Mesenchymal stem cell (in vitro differentiated cells and primary cell): Measurements from ENCODE around the gene NRG2.

Experiments
- DNase-seq: peaks from one replicate; pipeline ENCODE4 v3.0.0-alpha.2; 2013
- H2AFZ ChIP-seq: one replicate; pipeline ENCODE4 v1.6.1; 2013; ENCODE audit warnings: low read depth, mild to moderate bottlenecking, control low read depth, inconsistent platforms, low read length, moderate library complexity
- H2AK5ac ChIP-seq: 2 replicates; pipeline ENCODE4 v1.6.1; 2013; ENCODE audit warnings: low read length, moderate library complexity, mild to moderate bottlenecking, inconsistent platforms; ENCODE audit not compliant: severe bottlenecking
- H2BK120ac ChIP-seq: one replicate; pipeline ENCODE4 v1.6.1; 2013; ENCODE audit warnings: low read depth, mild to moderate bottlenecking, inconsistent platforms, low read length, moderate library complexity
- H2BK12ac ChIP-seq, 2 experiments: one replicate each; pipeline ENCODE4 v1.6.1; 2013; ENCODE audit warnings: inconsistent platforms in 2 of 2, low read length in 2 of 2, mild to moderate bottlenecking in 2 of 2, moderate library complexity in 2 of 2, control low read depth in 1 of 2
- H2BK15ac ChIP-seq: one replicate; pipeline ENCODE4 v1.6.1; 2013; ENCODE audit warnings: mild to moderate bottlenecking, low read depth, inconsistent platforms; ENCODE audit not compliant: poor library complexity, severe bottlenecking
- H2BK5ac ChIP-seq: 2 replicates; pipeline ENCODE4 v1.6.1; 2013; ENCODE audit warnings: low read depth, mild to moderate bottlenecking, low read length, control low read depth, inconsistent platforms; ENCODE audit not compliant: poor library complexity, severe bottlenecking
- H3K14ac ChIP-seq, 2 experiments: one replicate each; pipeline ENCODE4 v1.6.1; 2013; ENCODE audit warnings: inconsistent platforms in 2 of 2, low read length in 2 of 2, control low read depth in 1 of 2, mild to moderate bottlenecking in 1 of 2, moderate library complexity in 1 of 2
- H3K18ac ChIP-seq, 2 experiments: one replicate each; pipeline ENCODE4 v1.6.1; 2013; ENCODE audit warnings: inconsistent platforms in 2 of 2, low read length in 2 of 2, control low read depth in 1 of 2, low read depth in 1 of 2, mild to moderate bottlenecking in 1 of 2
- H3K23ac ChIP-seq, 2 experiments: one replicate each; pipeline ENCODE4 v1.6.1; 2013; ENCODE audit warnings: inconsistent platforms in 2 of 2, low read length in 2 of 2, mild to moderate bottlenecking in 2 of 2, moderate library complexity in 2 of 2, control low read depth in 1 of 2
- H3K27ac ChIP-seq: 2 replicates; pipeline ENCODE4 v1.5.1; 2013; ENCODE audit warnings: mild to moderate bottlenecking, moderate library complexity, low read length, control low read depth, inconsistent platforms; ENCODE audit not compliant: poor library complexity, severe bottlenecking
- H3K27me3 ChIP-seq, 2 experiments: 2 replicates each; pipeline versions ENCODE4 v1.6.1 to v1.7.0; 2013; ENCODE audit warnings: low read length in 2 of 2, mild to moderate bottlenecking in 2 of 2, moderate library complexity in 2 of 2, control low read depth in 1 of 2, inconsistent platforms in 1 of 2; ENCODE audit not compliant: control insufficient read depth in 1 of 2, insufficient read depth in 1 of 2
- H3K36me3 ChIP-seq, 2 experiments: 2 replicates each; pipeline versions ENCODE4 v1.6.1 to v1.7.0; 2013; ENCODE audit warnings: low read length in 2 of 2, control low read depth in 1 of 2, inconsistent platforms in 1 of 2, low read depth in 1 of 2, mild to moderate bottlenecking in 1 of 2; ENCODE audit not compliant: insufficient read depth in 2 of 2, control insufficient read depth in 1 of 2
- H3K4ac ChIP-seq, 2 experiments: one replicate each; pipeline ENCODE4 v1.6.1; 2013; ENCODE audit warnings: inconsistent platforms in 2 of 2, low read length in 2 of 2, mild to moderate bottlenecking in 2 of 2, moderate library complexity in 2 of 2, control low read depth in 1 of 2, low read depth in 1 of 2
- H3K4me1 ChIP-seq: 2 replicates; pipeline ENCODE4 v1.6.1; 2013; ENCODE audit warnings: low read depth, low read length, control low read depth; ENCODE audit not compliant: control insufficient read depth, insufficient read depth
- H3K4me2 ChIP-seq: 2 replicates; pipeline ENCODE4 v1.6.1; 2013; ENCODE audit warnings: low read length, mild to moderate bottlenecking, inconsistent platforms; ENCODE audit not compliant: poor library complexity, severe bottlenecking
- H3K4me3 ChIP-seq, 2 experiments: 2 replicates each; pipeline versions ENCODE4 v1.5.1 to v1.7.0; 2013; ENCODE audit warnings: low read length in 2 of 2, mild to moderate bottlenecking in 2 of 2, control low read depth in 1 of 2, low read depth in 1 of 2; ENCODE audit not compliant: insufficient read depth in 1 of 2
- H3K79me1 ChIP-seq: replicated peaks from 2 replicates; pipeline ENCODE4 v1.6.1; 2013; ENCODE audit warnings: mild to moderate bottlenecking, control low read depth, low read length, inconsistent platforms; ENCODE audit not compliant: poor library complexity, severe bottlenecking
- H3K9ac ChIP-seq: 2 replicates; pipeline ENCODE4 v1.7.0; 2013; ENCODE audit warnings: mild to moderate bottlenecking, low read length, moderate library complexity
- H3K9me3 ChIP-seq: 2 replicates; pipeline ENCODE4 v1.7.0; 2013; ENCODE audit warnings: mild to moderate bottlenecking, low read length; ENCODE audit not compliant: control insufficient read depth
- H4K8ac ChIP-seq: one replicate; pipeline ENCODE4 v1.6.1; 2013; ENCODE audit warnings: inconsistent platforms, mild to moderate bottlenecking, low read length, moderate library complexity
- H4K91ac ChIP-seq: one replicate; pipeline ENCODE4 v1.6.1; 2013; ENCODE audit warnings: mild to moderate bottlenecking, low read length, inconsistent platforms
- WGBS: methylation state at CpG from one replicate; pipeline ENCODE4 v1.1.7; 2013; ENCODE audit warnings: mixed read lengths; 5-methylcytosine and 5-hydroxymethylcytosine counted together

Gene NRG2

GRCh38 chr5:139855946-139856540 is 187.1 kb downstream of the NRG2 start:
- peaks cover 0 to 71% of the 10 kb centered on the region in 2 experiments for H3K27me3 ChIP-seq
- 81% methylated on average over 6 of the region's 6 CpGs for WGBS
- H3K23ac ChIP-seq, result no peak overlapping the region
- H3K4me2 ChIP-seq, result no peak overlapping the region
- no peaks in the 10 kb centered on the region for H3K4me1 ChIP-seq
- no peak overlapping the region for H3K9ac ChIP-seq
- no peak overlapping the region for H4K91ac ChIP-seq
- no peak overlapping the region for H2AFZ ChIP-seq
- H3K4ac ChIP-seq, result no peak overlapping the region
- no peak overlapping the region for H4K8ac ChIP-seq
- no peak overlapping the region for H3K27ac ChIP-seq
- H3K79me1 ChIP-seq, result no peaks in the 10 kb centered on the region
- H3K9me3 ChIP-seq, result no peaks in the 10 kb centered on the region
- no peak overlapping the region for H3K18ac ChIP-seq
- no peak overlapping the region for H2AK5ac ChIP-seq
- no peak overlapping the region for H2BK120ac ChIP-seq
- H2BK15ac ChIP-seq, result no peak overlapping the region
- H2BK12ac ChIP-seq, result no peak overlapping the region
- no peak overlapping the region for H2BK5ac ChIP-seq
- no peak overlapping the region for H3K14ac ChIP-seq
- H3K36me3 ChIP-seq, result peaks cover 0 to 10% of the 10 kb centered on the region in 2 experiments
- DNase-seq, result no peak
- no peak overlapping the region for H3K4me3 ChIP-seq

- Histone ChIP-seq H3K79me1 (no peaks in the 10 kb centered on the region), H3K27me3 (peaks cover 0 to 70% of the 10 kb centered on the region in 2 experiments), H3K4me2 (no peak overlapping the region), H2BK12ac (no peak overlapping the region), H3K23ac (no peak overlapping the region), H2BK120ac (no peak overlapping the region), H3K4me1 (no peaks in the 10 kb centered on the region), H3K27ac (no peak overlapping the region), H4K91ac (no peak overlapping the region), H2AFZ (no peak overlapping the region), H3K4me3 (no peak overlapping the region), H2BK15ac (no peak overlapping the region), H3K9me3 (no peaks in the 10 kb centered on the region), H4K8ac (no peak overlapping the region), H3K9ac (no peak overlapping the region), H3K4ac (no peak overlapping the region), H2BK5ac (no peak overlapping the region), H3K36me3 (peaks cover 0 to 10% of the 10 kb centered on the region in 2 experiments), H2AK5ac (no peak overlapping the region), H3K18ac (no peak overlapping the region), H3K14ac (no peak overlapping the region)
- WGBS, result 95% methylated on average over 5 of the region's 8 CpGs
- no peak for DNase-seq
These were observed 187.6 kb downstream of the NRG2 start for GRCh38 chr5:139855451-139855850.

GRCh38 chr5:139854953-139855352 is 188.1 kb downstream of the NRG2 start:
- Histone ChIP-seq H3K14ac (no peak overlapping the region), H2BK5ac (no peak overlapping the region), H2BK15ac (no peak overlapping the region), H3K9ac (no peak overlapping the region), H4K91ac (no peak overlapping the region), H3K4ac (no peak overlapping the region), H3K27ac (no peak overlapping the region), H2BK120ac (no peak overlapping the region), H3K36me3 (peaks cover 0 to 10% of the 10 kb centered on the region in 2 experiments), H3K4me2 (no peak overlapping the region), H3K27me3 (peaks cover 0 to 70% of the 10 kb centered on the region in 2 experiments), H3K23ac (no peak overlapping the region), H3K4me1 (no peaks in the 10 kb centered on the region), H3K79me1 (no peaks in the 10 kb centered on the region), H2AK5ac (no peak overlapping the region), H3K18ac (no peak overlapping the region), H4K8ac (no peak overlapping the region), H2AFZ (no peak overlapping the region), H2BK12ac (no peak overlapping the region), H3K9me3 (no peaks in the 10 kb centered on the region), H3K4me3 (no peak overlapping the region)
- DNase-seq, result no peak
- WGBS, result 82% methylated on average over 5 of the region's 5 CpGs

GRCh38 chr5:139854029-139854605 is 189.0 kb downstream of the NRG2 start:
- no peak for DNase-seq
- Histone ChIP-seq H2BK5ac (no peak overlapping the region), H2AK5ac (no peak overlapping the region), H3K4me1 (no peaks in the 10 kb centered on the region), H3K4ac (no peak overlapping the region), H2AFZ (no peak overlapping the region), H2BK12ac (no peak overlapping the region), H3K27ac (no peak overlapping the region), H3K27me3 (peaks cover 0 to 70% of the 10 kb centered on the region in 2 experiments), H3K4me3 (no peak overlapping the region), H4K91ac (no peak overlapping the region), H3K23ac (no peak overlapping the region), H3K9ac (no peak overlapping the region), H3K14ac (no peak overlapping the region), H3K9me3 (no peaks in the 10 kb centered on the region), H2BK120ac (no peak overlapping the region), H4K8ac (no peak overlapping the region), H3K4me2 (no peak overlapping the region), H2BK15ac (no peak overlapping the region), H3K36me3 (peaks cover 0 to 10% of the 10 kb centered on the region in 2 experiments), H3K79me1 (no peaks in the 10 kb centered on the region), H3K18ac (no peak overlapping the region)
- 96% methylated on average over 6 of the region's 7 CpGs for WGBS
